GM21786 (cell line): ENCODE measurements around the gene KCNIP1.

Experiments
- ATAC-seq: cut with Tn5 transposase; IDR thresholded peaks from one replicate; pipeline ENCODE4 v1.9.1; 2021; ENCODE audit not compliant: unreplicated experiment

Gene KCNIP1

DNA sequence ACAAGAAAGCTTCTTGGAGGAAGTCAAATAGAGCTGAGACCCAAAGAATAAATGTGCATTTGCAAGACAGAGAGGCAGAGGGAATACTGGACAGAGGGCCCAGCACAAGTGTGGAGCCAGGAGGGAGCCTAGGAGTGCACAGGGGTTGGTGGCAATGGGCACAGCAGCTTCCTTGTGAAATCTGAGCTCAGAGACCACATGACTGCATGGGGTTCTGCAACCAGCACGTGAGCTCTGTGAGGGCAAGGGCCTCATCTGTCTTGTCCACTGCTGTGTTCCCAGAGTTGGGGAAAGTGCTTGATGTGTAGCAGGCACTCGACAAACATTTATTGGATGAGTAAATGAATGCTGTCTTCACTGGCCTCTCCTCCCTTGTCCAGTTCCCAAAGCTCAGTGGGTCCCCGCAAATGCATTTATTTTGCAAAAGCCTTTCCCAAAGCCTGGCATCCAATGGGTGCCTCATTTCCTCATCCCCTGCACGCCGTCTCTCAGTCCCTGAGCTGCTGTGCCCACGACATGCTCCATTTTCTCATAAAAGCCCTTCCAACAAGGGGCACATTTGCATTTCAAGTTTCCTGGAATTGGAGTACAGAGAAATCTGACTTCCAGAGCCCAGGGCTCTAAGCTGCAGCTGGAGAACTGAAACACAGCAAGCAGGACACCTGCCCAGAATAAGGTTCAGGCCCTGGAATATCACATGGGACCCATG lies 58.5 kb downstream of the KCNIP1 start:
- ATAC-seq, result no peak

DNA sequence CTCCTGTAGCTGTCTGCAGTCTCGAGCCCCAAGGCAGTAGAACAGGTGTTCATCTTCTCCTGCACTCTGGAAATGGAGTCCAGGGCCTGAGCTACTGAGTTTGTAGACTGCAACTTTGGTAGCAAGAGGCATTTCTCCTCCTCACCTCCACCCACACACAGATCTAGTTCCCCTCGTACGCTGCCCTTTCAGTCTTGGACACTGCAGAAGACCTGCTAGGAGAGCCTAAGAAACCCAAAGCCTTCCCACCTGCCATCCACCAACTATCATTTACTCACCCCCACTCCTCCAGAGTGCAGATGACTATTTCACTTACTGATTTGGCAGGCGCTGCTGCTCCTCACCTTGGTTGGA lies 59.0 kb downstream of the KCNIP1 start:
- no peak for ATAC-seq

DNA sequence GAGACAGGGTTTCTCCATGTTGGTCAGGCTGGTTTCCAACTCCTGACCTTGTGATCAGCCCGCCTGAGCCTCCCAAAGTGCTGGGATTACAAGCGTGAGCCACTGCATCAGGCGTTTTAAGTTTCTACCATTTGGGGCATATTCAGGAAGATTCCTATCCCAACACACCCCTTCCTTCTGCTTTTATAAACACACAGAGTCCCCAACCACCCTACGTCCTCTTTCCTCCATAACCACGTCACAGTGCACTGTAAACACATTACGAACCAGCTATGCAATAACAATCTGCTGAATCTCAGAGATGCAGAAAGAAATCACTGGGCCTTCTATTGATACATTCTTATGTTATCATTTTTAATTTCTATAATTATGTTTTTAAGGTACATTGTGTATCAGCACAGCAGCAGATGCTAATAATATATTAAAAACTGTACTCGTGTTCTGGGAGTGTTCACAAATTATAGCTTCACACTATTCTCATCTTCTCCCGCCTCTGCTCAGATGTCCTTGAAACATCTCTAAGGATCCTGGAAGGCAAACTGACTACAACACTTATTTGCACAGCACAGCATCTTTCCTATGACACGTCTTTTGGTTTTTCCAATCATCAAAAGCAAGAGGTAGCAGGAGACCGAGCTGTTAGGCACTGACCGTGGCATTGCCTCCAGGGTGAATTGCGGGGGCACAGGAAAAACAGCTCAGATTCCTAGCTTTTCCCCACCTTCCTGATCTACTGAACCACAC lies 60.2 kb downstream of the KCNIP1 start:
- ATAC-seq, result no peak

DNA sequence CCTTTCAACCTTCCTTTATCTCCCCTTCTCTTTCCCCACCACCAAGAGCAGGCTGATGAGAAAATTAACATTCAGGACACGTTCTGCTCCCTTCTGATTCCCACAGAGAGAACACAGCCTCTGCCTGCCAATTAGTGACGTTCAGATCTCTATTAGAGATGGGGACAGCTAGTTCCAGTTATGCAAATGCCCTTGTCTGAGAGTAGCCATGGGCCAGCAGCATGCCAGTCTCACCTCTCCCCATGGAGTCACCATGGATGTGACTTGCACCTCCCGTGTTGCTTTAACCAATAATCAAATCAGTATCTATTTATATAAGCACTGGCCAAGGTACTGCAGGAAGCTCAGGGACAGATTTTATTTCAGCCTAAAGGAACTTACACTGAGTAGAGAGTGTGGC lies 61.3 kb downstream of the KCNIP1 start:
- no peak for ATAC-seq

DNA sequence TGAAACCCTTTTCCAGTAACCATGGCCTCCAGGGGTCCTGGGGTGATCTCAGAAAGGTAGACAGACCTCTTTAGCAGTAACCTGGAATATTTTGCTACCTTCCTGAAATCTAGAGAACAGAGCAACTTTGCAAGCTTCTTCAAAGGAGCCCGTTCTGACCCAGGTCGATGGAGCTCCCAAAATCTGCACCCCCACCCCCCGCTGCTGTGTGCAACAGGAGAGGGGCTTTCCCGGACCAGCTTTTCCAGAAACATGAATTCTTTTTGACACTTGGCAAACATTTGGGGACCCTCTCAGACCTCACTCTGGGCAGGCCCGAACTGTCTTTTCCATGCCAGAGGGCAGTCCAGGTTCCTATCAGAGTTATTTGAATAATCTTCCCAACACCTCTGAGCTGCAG lies 65.3 kb downstream of the KCNIP1 start:
- no peak for ATAC-seq

DNA sequence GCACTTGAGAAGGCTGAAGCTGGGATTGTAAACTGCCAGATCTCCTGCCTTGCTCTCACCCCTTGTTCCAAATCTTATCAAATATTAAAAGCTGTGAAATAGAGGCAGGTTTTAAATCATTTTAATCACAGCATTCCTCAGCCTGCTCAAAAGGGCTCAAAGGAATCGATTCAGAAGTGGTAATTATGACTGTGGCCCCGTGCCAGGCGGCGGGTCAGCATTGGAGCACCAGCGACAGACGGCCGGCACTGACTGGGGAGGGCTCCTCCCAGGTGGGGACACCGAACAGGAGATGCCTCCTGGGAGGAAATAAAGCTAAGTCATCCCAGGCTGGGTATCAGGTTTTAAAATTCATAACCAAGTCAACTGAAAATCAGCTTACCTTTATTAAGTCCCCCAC lies 66.7 kb downstream of the KCNIP1 start:
- ATAC-seq, result no peak

DNA sequence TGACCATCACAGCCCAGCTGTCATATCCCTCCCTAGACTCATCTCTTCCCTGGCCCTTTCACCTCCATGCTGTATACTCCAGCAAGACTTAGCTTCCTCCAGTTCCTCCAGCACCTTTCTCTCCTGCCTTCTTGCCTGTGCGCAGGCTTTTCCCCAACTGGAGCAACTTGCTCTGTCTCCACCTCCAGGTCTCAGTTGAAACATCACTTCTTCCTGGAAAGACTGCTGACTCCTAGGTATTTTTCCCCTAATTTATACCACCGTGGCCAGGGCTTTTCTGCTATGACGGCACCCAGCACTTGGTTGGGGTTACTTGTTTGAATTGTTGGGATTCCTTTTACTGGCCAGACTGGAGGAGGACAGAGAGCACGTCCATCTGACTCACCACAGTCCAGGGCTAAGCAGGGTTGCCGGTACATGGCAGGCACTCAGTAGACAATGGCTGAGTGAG lies 67.5 kb downstream of the KCNIP1 start:
- ATAC-seq, result no peak

DNA sequence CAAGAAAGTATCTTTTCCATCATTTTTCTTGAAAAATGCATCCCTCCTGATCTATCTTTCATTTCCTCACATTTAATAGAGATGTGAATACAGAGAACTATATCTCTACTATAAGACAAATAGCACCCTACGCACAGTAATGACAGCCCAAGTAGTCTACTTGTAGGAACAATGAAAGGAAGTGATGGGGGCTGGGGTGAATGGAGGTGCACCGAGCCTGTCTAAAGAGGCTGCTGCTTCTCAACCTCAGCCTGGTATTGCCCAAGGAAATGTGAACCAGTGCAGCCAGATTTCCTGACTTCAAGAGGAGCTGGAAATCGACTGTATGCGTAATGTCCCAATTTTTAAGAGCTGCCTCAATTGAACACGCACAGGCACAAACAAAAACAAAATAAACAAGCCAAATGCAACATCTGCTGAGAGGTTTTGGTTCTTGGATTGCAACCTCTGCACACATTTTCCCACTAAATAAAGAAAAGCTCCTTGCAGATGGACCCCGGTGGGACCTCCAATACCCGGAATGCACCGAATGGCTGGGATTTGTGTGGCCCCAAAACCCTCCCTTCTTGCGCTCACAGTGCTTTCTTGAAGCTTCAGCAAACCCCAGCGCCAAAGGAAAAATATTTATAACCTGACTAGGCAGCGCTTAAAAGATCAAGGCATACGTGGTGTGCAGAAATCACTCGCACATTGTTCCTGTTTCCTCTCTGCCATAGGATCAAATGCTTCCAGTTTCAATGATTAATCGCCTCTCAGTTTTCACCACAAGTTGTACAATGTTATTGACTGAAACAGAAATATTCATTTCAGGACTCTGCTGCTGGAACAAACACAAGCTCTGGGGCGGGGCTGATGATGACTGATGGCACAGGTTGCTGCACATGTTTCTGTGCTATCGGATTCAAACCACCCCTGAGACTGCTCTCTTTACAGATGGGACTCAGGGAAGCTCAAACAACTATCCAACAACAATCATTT lies 68.3 kb downstream of the KCNIP1 start:
- peak; percentile 82 for ATAC-seq

DNA sequence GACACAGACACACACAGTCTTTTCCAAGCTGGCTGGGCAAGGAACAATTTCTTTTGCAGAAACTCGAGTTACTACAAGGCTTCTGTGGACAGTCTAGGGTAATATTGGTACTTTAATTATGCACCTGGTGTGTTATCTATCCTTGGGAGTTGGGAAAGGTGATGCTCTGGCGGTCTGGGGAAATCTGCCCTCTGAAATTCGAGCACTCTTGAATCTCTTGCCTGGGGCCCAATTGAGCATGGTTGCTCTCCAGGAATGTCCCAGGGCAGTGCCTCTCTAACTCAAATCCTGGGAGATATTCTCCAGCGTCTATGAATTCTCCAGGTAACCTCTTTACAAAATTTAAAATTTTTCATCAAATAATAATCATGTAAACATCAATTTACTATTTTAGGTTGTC lies 69.3 kb downstream of the KCNIP1 start:
- no peak for ATAC-seq

DNA sequence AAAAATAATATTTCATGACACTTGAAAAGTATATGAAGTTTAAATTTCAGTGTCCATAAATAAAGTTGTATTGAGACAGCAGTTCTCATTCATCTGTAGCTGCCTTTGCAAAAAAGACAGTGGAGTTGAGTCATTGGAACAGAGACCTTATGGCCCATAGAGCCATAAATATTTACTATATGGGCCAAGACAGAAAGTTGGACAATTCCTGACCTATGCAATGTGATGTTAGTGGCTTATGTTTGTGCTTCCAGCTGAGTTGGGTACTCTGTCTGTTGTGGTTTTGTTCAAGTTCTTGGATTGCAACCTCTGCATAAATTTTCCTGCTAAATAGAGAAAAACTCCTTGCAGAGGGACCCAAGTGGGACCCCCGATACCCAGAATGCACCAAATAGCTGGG lies 69.8 kb downstream of the KCNIP1 start:
- no peak for ATAC-seq

DNA sequence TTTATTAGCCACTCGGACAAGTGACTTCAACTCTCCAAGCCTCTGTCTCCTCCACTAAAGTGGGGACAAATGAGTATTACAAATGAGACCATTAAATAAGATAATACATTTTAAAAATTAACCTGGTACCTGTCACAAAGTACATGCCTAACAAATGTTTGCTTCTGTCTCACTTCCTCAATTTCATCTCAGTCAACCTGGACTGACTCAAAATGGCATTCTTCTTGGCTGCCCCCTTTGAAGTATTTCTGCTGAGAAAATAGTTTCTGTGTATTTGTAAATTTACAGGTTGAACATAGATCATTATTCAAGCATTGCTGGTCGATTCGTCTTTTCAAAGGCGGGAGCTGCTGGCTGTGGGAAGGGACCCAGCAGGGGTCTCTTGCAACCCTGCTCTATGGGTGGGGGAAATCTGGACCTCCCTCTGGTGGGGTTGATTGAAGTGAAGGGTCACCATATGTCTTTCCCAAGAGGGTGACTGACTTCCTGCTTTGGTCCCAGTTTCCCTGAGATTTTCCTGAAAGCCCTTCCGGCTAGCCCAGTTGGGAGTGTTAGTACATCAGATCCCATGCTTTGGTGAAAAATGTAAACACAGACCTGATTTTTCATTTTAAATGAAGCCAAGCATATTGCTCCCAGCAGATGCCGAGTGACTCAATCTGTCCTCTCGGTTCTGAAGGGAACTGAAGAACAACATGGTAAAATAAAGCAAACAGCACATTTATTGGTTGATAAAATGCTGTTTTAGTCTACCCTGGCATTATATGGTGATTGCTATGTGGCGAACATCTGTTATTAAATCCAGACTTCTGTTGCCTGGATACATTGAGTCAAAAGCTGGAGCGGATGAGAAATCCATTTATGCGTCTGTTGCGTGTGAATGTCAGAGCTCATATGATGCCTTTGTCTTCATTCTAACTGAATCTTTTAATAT lies 73.0 kb downstream of the KCNIP1 start:
- no peak for ATAC-seq

DNA sequence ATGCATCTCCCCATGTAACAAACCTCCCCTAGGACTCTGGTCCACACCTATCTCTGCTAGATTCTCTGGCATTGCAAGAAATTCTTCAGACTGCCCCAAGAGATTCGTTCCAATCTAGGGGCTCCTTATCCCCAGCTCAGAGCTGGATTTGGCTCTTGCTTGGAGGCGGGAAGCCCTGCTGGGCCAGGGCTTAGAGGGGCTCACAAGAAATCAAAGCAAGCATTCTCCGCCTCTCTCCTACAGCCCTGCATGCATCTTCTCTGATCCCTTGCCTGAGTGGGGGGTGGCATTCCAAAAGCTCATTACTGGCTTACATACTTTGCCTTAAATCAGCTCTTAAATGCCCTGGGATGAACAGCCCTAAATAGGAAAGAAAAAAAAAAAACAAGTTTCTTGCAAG lies 75.8 kb downstream of the KCNIP1 start:
- ATAC-seq, result no peak

DNA sequence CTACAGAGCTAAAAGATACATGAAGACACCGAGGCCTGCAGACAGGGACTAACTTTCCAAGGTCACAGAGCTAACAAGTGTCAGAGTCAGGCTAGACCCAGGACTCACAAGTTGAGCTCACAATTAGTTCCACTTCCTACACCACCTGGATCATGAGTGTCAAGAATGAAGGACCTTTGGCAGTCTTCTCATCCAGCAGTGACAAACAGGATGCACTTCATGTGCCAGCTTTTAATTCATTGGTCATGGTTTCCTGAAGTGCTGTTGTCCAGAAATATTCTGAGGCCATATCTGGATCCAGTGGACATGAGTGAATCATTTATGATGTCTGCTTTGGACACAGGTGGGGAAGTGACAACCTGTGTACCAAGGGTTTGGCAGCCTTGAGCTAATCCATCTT lies 77.4 kb downstream of the KCNIP1 start:
- ATAC-seq, result no peak

DNA sequence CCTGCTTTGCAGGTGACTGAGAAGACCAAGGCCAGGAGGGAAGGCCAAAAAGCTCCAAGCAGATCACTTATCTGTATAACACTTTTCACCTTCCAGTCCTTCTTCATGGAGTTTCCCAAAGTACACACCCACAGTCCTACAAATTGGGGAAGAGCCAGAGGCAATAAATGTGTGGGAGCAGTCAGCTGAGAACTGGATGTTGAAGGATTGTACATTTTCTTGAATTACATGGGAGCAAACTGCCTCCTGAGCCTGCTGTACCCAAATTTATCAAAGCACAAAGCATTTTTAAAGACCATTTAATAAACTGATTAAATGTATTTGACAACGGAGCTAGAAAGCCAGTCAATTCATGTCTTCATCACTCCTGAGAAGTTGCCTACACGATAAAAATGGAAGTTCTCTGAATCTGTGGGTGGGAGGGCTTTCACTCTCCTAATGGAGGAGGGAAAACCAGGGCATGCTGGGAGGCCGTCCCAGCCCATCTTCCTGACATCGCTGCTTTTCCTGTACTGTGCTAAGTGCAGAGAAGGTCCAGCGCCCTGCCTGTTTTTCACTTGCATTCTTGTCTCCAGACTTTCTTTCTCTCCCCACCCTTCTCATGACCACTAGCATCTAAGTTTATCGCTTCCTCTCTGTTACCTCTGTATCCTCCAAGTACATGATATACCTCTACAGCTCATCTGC lies 79.0 kb downstream of the KCNIP1 start:
- ATAC-seq, result no peak

DNA sequence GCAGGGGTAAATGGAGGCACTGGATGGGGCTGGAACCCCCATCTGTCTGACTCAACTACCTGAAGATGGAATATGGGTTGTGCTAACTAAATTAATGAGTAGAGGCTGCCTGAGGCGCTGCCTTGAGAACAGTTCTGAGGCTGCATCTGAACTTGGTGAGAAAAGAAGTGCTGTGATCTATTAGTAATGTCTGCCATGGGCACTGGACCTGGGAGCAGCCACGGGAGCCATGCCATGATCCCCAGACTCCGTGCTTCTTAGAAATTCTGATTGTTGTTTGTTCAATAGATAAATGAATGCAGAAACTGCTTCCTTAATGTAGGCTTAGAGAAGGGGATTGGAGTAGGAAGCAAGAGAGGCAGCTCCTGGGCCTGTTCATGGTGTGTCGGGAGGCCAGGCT lies 80.2 kb downstream of the KCNIP1 start:
- no peak for ATAC-seq

DNA sequence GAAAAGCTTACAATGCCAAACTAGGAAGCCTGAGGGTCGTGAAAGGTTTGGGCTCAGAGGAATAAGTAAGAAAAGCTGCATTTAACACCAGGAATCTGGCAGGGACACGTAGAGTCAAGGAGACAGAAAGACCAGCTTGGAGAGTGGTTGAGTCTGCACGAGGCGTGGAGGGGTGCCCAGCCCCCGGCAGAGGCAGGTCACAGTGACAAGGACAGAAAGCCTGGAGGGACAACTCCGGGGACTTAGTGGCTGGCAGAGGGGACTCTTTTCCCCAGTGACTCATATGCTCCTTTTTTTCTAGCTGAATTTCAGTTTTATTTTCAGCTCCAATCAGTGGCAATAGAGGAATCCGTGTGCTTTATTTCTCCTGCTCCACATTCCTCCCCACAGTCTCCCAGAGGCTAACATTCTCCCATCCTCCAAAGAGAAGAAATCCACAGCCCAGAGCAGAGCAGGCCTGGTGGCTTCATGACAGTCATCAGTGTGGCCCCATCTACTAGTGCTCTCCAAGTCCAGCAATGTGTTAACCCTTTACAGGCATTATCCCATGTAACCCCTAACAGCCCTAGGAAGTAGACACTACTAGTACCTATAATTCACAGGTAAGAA lies 80.7 kb downstream of the KCNIP1 start:
- no peak for ATAC-seq

DNA sequence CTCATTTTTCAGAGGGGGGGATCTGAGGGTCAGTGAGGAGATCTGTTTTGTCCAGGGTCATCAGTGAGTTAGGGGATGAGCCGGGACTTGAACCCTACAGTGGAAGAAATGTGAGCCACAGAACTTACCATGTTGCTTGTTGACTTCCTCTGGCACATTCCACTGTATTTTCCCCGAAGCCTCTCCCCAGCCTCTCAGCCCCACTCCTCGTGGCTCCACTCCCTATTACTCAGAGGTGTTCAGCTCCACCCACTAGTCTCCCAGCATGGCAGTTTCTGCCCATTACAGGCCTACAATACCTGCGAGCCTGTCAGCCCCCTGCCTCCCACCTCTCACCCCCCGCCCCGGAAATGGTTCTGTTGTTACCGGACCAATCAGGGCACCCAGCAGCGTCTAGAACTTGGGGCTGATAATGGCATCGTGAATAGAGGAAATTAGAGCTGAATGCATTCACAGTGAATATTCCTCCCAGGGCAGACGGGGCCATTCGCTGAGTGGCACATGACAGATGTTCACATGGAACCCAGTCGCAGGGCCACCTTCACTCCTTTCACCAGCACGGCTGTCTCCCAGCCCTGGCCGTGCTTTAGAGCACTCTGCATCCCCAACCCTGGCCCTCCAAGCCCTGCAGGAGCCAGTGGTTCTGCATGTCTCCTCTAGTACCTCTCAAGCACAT lies 81.6 kb downstream of the KCNIP1 start:
- ATAC-seq, result no peak

DNA sequence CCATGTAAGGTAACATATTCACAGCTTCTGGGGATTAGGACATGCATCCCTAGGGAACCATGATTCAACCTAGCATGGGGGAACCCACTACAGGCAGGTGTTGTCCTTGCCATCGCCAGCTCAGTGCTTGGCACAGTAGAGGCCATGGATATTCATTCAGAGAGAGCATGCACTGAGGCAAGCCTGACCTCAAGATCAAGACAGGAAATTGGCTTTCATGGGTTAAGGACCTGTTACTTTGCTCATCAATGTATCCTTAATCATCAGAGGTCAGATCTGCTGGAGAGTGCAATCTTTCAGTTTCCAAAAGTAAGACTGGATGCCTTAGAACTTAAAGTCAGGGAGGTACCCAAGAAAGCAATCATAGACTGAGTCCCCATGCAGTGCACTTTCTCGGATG lies 84.0 kb downstream of the KCNIP1 start:
- ATAC-seq, result no peak

DNA sequence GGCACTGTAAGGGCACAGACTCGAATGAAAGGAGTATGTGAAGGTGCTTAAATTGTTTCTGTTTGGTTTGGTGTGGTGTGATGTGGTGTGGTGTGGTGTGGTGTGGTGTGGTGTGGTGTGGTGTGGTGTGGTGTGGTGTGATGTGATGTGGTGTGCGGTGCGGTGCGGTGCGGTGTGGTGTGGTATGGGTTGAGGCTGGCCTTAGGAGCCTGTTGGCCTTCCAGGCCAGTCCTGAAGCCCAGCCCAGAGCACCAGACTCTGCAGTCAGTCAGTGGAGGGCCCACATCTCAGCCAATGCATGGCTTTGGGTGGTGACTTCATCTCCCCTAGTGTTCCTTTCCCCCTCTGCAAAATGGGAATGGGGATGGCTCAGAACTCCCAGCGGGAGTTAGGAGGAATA lies 85.8 kb downstream of the KCNIP1 start:
- no peak for ATAC-seq
